Retinal pigment epithelial cell (primary cell): Measurements from ENCODE around the gene HBS1L.

Experiments
- DNase-seq: peaks from one replicate; pipeline ENCODE4 v3.0.0-alpha.2; 2010; ENCODE audit warnings: low read depth
- H3K4me3 ChIP-seq: 2 replicates; pipeline ENCODE4 v1.5.1; 2011; ENCODE audit warnings: mild to moderate bottlenecking, low read length, control low read depth, moderate library complexity
- TF ChIP-seq, protein P1 (sequence below): conservative IDR thresholded peaks from 2 replicates; pipeline ENCODE4 v1.5.1; 2011; ENCODE audit warnings: low read depth, low read length, control low read depth, inconsistent platforms

The HBS1L gene

DNA sequence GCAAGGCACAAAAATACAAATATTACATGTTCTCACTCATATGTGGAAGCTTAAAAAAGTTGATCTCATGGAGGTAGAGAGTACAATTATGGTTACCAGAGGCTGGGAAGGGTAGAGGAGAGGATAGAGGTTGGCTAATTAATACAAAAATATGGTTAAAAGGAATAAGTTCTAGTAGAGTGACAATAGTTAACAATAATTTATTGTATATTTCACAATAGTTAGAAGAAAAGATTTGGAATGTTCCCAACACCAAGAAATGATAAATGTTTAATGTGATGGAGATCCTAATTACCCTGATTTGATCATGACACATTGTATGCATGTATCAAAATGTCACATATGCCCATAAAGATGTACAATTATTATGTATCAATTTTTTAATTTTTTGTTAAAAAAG is 106.5 kb downstream of the HBS1L start:
- TF ChIP-seq, protein P1, sequence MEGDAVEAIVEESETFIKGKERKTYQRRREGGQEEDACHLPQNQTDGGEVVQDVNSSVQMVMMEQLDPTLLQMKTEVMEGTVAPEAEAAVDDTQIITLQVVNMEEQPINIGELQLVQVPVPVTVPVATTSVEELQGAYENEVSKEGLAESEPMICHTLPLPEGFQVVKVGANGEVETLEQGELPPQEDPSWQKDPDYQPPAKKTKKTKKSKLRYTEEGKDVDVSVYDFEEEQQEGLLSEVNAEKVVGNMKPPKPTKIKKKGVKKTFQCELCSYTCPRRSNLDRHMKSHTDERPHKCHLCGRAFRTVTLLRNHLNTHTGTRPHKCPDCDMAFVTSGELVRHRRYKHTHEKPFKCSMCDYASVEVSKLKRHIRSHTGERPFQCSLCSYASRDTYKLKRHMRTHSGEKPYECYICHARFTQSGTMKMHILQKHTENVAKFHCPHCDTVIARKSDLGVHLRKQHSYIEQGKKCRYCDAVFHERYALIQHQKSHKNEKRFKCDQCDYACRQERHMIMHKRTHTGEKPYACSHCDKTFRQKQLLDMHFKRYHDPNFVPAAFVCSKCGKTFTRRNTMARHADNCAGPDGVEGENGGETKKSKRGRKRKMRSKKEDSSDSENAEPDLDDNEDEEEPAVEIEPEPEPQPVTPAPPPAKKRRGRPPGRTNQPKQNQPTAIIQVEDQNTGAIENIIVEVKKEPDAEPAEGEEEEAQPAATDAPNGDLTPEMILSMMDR: no peak
- no peak for DNase-seq
- no peak overlapping the region for H3K4me3 ChIP-seq

DNA sequence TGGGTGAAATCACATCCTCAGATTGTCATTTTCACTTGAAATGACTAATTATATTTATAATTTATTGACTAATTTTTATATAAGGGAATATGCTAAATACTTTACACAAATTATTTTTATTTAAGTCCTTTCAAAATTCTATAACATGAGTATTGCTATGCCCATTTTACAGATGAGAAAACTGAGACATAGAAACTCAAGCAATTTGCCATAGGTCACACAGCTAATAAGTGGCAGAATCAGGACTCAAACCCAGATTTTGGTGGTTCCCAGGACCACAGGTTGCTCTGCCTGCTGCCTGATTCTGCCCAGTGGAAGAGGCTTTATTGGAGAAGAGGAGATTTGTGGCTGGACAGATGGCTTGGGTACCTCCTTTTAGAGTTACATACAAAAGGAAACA is 109.6 kb downstream of the HBS1L start:
- no peak overlapping the region for H3K4me3 ChIP-seq
- no peak for DNase-seq
- TF ChIP-seq, protein P1: no peak

DNA sequence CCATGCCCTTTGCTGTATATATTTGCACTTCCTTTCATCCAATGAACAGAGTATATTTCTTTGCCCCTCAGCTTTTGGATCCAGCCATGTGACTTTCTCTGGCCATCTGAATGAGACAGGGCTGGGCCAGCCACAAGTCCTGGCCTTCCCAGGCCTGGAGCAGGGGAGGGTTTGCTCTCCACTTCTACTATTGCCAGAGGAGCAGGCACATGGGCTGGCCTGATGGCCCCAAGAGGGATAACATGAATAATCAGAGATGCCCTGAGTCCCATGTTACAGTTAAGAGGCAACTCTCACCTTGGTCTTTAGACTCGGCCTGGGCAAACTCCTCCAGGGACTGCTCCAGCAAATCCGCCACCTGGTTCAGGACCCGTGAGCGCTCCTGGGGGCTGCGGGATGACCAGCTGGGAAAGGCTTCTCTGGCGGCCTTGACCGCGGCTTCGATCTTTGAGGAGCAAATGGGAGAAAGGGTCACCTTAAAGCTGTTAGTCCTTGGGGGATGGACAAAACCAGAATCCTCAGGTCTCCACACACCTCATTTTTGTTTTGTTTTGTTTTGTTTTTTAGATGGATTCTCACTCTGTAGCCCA is 111.0 kb downstream of the HBS1L start:
- no peak overlapping the region for H3K4me3 ChIP-seq
- no peak for DNase-seq

DNA sequence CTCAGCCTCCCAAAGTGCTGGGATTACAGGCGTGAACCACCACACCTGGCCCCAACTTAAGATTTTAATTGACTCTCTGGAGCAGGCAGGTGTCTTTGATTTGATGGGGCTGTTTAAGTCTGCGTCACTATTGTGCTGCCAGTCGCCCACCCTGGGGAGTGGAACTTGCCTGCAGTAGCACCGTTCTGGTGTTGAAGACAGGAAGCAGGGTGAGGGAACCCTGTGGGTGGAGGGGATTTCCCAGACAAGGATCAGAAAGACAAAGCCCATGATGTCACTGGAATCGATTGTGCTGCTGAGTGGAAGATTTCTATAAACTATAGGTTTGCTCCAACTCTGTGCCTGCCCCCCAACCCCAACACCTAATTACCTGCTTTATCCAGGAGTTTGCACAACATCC is 115.7 kb downstream of the HBS1L start:
- TF ChIP-seq, protein P1: no peak
- DNase-seq: no peak
- H3K4me3 ChIP-seq: no peak overlapping the region

More for the DNA sequence above, 111.0 kb downstream of the HBS1L start:
- TF ChIP-seq, protein P1: no peak

DNA sequence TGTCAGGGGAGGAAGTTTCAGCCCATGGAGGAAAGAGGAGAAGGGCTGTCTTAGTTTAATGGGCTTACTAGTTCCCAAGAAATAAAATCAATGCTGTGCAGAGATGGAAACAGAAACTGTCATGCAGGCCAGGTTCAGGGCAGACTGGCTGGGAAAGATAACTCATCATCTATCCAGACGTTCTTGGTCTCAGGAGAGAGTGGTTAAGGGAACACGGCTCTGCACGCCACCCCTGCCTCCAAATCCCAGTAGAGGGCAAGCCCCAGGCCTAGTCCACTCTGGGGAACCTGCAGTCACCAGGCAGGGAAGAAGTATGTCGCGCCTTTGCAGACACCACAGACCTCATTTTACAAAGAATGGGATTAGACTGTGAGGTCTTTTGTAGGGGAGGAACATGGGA is 117.2 kb downstream of the HBS1L start:
- TF ChIP-seq, protein P1: no peak
- no peak overlapping the region for H3K4me3 ChIP-seq
- no peak for DNase-seq

DNA sequence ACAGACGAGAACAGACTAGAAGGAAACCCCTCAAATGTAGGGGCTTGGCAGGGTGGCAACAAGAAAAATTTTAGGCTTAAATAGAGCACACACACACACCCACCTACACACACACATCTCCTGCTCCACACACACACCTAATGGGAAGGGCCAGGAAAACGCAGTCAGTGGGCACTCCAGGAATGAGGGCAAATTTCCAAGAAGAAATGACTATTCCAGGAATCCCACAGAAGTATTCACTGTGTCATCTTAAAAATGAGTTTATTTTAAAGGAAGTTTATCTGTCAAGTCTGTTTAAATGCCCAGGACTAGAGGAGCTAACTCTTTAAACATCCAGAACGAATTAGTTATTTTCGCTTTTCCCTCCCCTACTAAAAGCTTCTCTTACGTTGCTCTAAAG is 117.7 kb downstream of the HBS1L start:
- peak; percentile 13 for DNase-seq

DNA sequence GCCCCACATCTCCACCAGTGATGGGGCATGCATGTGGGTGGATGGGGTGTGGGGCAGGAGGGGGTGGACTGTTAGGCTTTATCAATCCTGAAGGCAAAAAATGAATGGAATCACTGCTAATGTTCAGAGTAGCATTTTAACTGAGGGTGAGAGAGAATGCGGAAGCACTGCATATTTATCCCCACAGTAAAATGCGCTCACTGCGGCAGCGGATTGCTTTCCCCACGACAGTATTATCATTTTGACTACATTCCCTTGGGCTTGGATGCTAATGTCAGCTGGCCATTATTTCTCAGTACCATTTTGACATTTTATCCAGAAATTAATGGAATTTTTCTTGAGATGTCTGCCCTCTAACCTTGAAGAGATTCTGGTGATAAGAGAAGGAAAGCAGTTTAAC is 118.1 kb downstream of the HBS1L start:
- DNase-seq: no peak
- H3K4me3 ChIP-seq: no peak overlapping the region
- TF ChIP-seq, protein P1: no peak

More for the DNA sequence above, 117.7 kb downstream of the HBS1L start:
- no peak overlapping the region for H3K4me3 ChIP-seq
- TF ChIP-seq, protein P1: no peak
